ENCODE measurements around the gene OLFML2A. TPM values are rescaled to one million over a fixed set of nuclear protein-coding genes. Genes with fewer than 3 reads are reported as not detected.
"Not testable (repeated sequence)": the region's sequence is repeated elsewhere in the genome, so short reads cannot be mapped to it uniquely, and the experiment has no call there.

The OLFML2A gene
- total RNA-seq, 1 donor from 2014 or later, result 188 TPM

DNA sequence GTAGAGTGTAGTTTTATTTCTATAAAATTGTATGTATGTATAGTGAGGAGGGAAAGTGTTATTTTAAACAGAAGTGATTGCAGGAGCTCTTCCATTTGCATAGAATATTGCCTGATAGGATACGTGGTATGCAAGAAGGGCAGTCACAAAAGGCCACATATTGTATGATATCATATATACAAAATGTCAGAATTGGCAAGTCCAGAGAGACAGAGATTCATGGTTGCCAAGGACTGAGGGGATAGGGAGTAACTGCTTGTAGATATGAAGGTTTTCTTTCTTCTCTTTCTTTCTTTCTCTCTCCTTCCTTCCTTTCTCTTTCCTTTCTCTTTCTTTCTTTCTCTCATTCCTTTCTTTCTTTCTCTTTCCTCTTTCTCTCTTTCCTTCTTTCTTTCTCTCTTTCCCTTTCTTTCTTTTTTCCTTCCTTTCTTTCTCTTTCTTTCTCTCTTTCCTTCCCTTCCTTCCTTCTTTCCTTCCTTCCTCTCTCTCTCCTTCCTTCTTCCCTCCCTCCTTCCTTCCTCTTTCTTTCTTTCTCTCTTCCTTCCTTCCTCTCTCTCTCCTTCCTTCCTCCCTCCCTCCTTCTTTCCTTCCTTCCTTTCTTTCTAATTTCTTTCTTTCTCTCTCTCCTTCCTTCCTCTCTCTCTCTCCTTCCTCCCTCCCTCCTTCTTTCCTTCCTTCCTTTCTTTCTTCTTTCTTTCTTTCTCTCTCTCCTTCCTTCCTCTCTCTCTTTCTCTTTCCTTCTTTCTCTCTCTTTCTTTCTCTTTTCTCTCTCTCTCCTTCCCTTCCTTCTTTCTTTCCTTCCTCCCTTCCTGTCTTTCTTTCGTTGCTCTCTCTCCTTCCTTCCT is 51.8 kb downstream of the OLFML2A start:
- DNase-seq, result no peak

DNA sequence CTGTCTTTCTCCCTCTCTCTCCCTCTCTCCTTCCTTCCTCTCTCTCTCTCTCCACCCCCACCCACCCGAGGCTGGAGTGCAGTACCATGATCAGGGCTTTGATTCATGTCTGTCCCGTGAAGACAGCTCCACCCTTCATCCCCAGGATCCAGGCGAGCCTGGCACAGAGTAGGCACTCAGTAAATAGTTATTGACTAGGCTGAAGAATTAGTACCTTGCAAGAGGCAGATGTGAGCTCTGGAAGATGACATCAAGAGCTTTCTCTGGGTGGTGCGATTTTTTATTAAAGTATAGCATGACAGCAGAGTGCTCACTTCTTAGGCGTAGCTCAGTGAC is 52.4 kb downstream of the OLFML2A start:
- DNase-seq, result no peak

DNA sequence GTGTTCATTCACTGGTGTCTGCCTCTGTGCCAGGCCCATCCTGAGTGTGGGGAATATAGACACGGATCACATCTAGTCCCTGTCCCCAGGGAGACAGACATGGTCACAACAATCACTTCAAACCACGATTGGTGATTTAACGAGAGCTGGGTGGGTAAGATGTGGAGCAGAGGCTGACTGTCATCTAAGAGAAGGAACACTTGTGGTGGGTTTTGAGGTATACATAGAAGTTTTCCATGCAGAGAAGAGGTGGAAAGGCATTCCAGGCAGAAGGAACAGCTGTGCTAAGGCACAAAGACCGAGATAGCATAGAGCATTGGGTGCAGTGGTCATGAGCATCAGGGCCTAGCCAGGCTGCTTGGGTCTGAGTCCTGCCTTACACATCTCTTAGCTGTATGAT is 53.7 kb downstream of the OLFML2A start:
- no peak for DNase-seq

DNA sequence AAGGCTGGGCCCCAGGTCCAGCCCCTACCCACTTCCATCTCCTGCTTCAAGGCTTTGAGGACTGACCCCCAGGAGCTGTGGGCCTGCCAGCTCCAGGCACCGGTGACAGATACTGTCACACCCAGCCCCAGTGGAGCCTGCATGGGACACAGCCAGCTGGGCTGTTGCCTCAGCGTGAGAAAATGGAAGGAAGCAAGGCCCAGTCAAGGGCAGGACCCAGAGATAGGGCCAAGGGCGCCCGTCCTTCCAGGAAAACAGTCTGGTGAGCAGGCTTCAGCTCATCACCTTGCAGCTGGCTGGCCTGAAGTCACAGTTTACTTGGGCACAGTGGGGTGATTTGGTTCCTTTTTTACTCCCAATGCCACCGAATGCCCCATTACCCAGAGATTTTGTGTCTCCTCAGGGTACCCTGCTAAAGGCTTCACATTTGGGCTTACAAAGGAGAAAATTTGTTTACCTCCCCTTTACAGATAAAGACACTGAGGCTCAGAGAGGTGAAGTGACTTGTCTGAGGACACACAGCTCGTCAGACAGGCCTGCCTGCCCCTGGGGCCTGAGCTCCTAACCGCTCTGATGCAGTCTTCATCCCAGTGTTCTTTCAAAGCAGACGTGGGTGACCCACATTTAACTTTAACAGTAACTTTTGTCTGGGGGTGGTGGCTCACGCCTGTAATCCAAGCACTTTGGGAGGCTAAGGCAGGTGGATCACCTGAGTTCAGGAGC is 54.9 kb downstream of the OLFML2A start:
- peak; percentile 65 for DNase-seq

DNA sequence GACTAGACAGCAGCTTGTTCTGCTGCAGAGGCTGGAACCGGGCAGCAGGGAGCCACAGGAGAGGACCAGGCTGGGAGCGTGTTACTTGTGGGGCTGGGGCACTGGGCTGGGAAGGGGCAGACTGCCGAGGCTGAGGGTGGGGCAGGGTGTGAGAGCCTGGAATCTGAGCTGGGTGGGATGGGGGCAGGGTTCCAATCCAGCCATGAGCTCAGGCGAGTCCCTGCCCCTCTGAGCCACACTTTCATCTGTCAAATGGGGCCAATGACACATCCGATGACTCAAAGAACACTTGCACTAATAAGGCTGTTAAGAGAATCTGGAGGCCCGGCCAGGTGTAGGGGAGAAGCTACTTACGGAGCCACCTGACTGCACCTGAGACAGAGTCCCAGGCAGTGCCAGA is 57.7 kb downstream of the OLFML2A start:
- peak; percentile 60 for DNase-seq

DNA sequence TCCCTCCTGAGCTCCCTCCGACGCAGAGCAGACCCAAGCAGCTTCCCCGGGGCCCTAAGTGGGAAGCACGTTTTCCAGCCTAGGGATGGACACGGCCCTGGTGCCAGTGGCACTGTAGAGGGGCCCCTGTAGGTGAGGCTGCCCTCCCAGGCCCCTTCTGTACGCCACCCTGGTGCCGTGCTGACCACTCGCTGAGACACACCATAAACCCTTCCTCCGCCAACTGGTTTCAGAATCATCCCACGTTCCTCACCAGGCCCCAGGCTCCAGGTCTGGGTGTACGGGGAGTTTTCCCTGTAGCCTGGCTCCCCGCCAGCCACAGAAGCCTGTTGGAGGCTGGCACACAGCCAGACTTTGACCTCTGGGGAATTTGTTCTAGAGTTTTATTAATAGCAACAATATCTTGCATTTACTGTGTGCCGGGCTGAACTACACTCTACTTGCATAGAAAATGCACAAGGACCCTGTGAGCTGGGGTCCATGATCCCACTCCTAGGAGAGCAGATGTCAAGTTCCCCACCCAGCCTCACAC is 58.2 kb downstream of the OLFML2A start:
- peak; percentile 88 for DNase-seq

DNA sequence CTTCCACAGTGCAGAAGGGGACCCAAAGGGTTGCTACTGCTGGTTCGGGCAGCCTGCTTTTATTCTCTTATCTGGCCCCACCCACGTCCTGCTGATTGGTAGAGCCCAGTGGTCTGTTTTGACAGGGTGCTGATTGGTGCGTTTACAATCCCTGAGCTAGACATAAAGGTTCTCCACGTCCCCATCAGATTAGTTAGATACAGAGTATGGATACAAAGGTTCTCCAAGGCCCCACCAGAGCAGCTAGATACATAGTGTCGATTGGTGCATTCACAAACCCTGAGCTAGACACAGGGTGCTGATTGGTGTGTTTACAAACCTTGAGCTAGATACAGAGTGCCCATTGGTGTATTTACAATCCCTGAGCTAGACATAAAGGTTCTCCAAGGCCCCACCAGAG is 61.2 kb downstream of the OLFML2A start:
- DNase-seq, result not testable (repeated sequence)

DNA sequence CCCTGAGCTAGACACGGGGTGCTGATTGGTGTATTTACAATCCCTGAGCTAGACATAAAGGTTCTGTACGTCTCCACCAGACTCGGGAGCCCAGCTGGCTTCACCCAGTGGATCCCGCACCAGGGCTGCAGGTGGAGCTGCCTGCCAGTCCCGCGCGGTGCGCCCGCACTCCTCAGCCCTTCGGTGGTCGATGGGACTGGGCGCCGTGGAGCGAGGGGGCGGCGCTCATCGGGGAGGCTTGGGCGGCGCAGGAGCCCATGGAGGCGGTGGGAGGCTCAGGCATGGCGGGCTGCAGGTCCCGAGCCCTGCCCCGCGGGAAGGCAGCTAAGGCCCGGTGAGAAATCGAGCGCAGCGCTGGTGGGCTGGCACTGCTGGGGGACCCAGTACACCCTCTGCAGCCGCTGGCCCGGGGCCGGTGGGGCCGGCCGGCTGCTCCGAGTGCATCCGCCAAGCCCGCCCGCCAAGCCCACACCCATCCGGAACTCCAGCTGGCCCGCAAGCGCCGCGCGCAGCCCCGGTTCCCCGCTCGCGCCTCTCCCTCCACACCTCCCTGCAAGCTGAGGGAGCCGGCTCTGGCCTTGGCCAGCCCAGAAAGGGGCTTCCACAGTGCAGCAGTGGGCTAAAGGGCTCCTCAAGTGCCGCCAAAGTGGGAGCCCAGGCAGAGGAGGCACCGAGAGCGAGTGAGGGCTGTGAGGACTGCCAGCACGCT is 61.8 kb downstream of the OLFML2A start:
- not testable (repeated sequence) for DNase-seq

DNA sequence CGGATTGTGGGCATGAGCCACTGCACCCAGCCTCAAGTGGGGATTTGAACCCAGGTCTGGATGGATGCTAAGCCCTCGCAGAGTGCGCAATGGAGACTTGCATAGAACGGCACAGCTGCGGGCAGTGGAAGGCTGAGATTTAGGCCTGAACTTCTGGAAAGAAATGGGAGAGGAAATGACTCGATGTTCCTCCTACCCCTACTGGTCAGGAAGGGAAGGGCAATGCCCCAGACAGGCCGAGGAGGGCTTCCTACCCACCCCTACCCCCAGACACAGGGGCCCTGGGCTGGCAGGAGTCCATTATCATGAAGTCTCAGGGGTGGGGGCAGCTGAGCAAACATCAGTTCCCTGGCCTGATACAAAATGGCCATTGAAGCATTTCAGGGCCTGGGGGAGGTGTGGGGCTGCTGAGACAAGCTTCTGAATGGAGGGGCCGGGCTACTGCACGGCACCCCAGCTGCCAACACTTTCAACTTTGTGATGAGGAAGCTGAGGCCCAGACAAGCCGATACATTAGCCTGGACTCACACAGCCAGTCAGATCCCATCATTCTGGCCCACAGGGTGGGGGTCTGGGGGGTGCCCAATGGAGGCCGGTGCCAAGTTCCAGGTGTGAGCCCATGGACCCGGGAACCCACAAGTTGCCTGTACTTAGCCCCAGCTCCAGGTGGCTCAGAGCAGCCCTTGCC is 62.8 kb downstream of the OLFML2A start:
- peak; percentile 83 for DNase-seq

DNA sequence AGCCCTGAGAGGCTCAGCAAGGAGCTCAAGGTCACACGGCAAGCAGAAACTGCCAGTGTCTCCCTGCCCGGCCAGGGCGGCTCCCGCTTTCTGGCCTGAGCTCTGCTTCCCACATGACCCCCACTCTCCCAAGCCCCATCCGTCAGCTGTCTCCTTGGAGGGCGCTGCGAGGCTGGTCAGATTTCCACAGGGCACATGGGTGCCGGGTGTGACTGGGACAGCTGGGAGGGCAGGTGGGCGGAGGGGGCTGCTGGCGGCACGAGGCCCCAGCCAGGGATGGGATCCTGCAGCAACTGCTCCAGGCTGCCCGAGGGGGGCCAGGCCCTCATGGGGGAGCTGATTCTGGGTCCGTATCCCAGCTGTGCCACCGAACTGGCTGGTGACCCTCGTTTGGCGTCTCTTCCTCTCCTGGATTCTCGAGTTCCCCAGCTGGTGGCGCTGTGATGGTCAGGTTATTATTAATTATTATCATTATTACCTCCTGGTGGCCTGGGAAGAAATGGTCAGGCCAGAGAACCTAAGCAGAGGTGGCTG is 63.4 kb downstream of the OLFML2A start:
- peak; percentile 95 for DNase-seq

DNA sequence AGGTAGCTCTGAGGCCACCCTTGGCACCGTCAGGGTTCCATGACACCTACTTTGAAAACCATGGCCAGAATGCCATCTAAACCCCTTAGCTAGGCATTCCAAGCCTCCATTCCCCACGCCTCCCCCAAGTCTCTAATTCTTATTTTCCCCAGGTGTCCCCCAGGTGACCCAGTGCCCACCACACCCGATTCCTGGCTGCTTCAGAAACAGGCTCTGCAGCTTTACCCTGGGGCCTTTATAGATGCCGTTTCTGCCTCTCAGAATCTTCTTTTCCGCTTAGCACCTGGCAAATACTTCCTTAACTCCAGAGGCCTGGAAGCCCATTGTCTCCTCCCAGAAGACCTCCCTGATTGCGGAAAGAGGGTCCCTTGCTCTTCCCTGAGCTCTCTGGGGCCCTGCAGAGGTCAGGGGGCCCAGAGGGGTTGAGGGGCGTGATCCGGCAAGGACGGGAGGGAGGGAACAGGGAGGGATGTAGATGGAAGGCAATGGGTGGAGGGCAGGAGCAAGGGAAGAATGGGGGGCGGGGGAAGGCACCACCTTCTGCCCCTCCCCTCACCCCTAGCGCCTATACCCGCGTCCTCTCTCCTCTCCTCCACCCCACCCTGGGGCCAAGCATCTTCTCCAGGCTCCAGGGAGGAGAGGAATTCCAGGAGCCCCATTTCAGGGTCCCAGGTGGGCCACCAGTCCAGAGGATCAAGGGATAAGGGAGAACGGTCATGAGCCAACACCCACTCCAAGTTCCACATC is 64.3 kb downstream of the OLFML2A start:
- DNase-seq, result no peak

DNA sequence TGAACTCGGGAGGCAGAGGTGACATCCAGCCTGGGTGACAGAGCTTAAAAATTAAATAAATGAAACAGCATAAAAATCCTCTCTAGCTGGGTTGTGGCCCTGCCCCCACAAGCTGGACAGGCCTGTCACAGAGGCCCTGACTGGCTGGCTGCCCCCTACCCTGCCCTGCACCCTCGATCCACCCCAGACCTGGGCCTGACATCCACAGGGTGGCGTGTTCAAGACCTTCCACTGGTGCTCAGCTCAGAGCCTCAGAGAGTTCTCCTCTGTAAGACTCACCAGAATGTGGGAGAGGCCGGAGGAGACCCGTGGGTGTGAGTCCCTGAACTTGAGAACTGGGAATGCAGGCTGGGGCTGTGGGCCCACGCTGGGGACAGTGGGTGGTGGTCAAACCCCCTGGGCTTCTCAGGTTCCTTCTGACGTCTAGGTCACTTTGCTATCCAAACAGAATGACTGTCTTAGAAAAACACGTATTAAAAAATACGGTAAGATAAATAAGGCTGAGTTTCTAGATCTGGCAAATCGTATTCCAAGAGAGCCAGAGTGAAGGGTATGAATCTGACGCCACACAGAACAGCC is 66.6 kb downstream of the OLFML2A start:
- no peak for DNase-seq

DNA sequence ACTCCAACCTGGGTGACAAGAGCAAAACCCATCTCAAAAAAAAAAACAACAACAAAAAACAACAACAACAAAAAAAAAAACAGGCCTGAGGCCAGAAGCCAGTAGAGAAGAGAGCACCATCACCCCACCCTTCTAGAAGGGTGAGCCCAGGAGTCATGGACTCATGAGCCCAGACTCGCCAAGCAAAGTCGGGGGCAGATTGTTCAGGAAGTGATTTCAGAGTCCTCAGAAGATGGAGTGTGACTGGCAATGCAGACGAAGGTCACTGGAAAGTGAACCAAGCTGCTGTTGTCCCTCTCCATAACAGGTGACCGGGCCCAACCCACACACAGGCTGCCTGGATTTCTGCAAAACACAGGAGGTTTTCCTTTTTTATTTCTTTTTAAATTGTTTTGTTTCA is 67.4 kb downstream of the OLFML2A start:
- DNase-seq, result no peak

DNA sequence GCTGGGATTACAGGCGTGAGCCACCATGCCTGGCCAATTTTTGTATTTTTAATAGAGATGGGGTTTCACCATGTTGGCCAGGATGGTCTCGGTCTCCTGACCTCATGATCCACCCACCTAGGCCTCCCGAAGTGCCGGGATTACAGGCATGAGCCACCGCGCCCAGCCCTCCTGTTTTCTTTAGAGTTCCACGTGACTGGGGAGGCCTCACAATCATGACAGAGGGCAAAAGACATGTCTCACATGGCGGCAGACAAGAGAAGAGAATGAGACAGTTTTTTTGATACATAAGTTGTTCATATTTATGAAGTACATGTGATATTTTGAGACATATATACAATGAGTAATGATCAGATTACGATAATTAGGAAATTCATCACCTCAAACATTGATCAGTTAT is 69.5 kb downstream of the OLFML2A start:
- not testable (repeated sequence) for DNase-seq

DNA sequence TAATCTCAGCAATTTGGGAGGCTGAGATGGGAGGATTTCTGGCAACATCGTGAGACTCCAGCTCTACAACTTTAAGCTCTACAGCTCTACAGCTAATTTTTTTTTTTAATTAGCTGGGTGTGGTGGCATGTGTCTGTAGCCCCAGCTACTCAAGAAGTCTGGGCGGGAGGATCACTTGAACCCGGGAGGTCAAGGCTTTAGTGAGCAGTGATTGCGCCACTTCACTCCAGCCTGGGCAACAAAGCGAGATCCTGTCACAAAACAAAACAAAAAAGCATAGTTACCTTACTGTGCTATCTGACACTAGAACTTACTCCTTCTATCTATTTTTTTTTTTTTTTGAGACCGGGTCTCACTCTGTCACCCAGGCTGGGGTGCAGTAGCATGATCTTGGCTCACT is 70.0 kb downstream of the OLFML2A start:
- no peak for DNase-seq

DNA sequence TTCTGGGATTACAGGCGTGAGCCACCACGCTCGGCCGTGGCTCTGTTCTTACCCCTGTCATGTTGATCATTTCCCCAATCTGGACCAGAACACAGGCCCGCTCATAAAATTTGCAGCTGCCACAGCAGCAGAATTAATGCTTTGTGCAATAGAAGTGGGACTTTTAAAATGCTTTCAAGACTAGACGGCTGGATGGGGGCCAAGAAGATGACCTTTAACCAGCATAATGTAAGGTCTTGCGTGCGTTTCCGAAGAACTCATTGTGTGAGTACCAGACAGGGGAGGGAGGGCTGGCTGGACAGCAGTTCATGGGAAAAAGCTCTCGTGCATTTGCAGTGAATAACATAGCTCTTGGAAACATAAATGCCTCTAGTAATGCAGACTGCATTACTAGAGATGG is 72.9 kb downstream of the OLFML2A start:
- DNase-seq, result peak; percentile 67

DNA sequence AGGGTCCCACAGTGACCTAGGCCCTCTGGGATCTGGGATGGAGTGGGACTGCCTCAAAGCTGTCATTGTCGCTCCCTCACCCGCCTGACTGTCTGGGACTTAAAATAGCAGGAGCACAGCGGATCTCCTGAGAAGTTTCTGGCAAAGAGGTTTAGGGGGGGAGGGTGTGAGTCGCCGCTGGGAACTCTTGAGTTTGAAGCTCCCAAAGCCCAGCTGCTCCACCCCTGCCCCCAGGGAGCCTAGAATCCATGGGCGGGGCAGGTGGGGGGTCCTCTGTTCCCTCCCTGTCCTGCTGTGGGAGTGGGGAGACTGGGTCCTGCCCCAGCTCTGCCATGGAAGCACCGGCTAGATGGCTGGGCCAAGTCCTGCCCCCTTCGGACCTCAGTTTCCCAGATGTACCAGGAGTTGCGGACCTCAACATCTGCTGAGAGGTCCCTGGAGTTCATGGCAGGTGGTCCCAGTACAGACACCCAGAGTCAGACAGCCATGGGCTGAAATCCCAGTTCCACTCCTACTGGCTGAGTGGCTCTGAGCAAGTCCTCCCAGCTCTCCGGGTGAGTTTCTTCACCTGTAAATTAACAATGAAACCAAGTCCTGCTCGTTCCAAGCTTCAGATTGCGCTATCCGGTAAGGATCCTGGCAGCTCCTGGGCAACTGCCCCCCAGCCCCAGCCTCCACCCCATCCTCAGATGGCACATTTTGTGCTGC is 75.3 kb downstream of the OLFML2A start:
- peak; percentile 69 for DNase-seq

DNA sequence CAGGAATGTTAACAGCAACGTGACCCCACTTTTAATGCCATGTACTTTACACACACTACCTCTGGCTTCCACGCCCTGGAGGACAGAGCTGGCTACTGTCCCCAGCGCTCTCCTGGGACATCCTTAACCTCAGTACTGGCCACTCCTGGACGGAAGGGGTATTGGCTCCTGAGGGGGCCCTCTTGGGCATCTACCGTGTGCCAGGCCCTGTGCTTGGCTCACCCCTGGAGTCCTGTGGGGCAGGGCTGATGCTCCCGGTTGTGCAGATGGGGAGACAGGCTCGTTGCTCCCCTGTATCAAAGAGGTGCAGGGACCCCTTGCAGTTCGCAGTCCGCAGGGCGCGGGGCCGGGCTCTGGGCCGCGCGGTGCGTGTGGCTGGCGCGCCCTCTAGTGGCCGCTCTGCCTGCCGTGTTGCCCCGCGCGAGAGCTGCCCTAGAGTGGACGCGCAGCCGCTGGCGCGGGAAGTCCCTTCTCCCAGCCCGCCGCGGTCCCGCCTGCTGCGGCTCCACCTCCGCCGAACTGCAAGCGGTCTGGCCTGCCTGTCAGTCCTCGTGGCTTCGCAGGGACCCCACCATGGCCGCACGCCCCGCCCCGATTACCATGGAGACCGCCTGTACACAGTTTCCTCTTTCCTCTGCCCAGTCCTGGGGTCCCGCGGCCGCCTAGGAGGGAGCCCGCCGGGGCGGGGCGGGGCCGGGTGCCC is 76.0 kb downstream of the OLFML2A start, which contains the start of gene WDR38:
WDR38 (plus strand) TSS at position 632 of the 703 bp plus-strand sequence. CDS start 72 bp downstream, outside the sequence.
- DNase-seq, result peak; percentile 88

DNA sequence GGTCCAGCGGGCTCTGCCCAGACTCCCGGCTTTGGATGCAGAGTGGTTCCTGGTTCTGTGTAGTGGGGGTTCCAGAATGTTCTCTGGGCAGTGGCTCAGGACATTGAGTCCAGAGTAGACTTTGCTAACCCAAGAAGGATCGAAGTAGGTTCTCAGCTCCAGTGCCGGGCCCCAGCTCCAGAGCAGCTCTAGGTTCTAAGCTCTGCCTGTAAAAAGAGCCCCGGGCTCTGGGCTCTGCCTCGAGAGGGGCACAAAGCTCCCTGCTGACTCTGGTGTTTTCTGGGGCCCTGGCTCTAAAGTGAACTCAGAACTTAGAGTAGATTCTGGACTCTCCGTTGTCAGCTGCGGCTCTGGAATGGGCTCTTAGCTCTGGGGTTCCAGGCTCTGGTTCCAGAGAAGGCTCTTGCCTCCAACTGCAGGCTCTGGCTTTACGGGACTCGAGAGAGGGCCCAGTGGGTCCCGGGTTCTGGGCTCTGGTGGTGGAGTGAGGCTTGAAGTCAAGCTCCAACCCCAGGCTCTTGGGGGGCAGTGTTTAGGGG is 76.7 kb downstream of the OLFML2A start:
- DNase-seq, result no peak
